H9 (cell line): ENCODE measurements around the gene MRTO4. TPM values are rescaled to one million over a fixed set of nuclear protein-coding genes. Genes with fewer than 3 reads are reported as not detected.

Experiments
- DNase-seq: peaks from one replicate; pipeline ENCODE4 v3.0.0-alpha.2; 2017
- H2AFZ ChIP-seq: one replicate; pipeline ENCODE4 v1.6.1; 2013; ENCODE audit warnings: mild to moderate bottlenecking, low read length, control low read depth, moderate library complexity
- H2AK5ac ChIP-seq: 2 replicates; pipeline ENCODE4 v1.6.1; 2013; ENCODE audit warnings: low read length, control low read depth, mixed read lengths; ENCODE audit not compliant: insufficient read length
- H2BK120ac ChIP-seq: one replicate; pipeline ENCODE4 v1.6.1; 2013; ENCODE audit warnings: low read depth, mild to moderate bottlenecking, low read length, control low read depth, inconsistent platforms; ENCODE audit not compliant: poor library complexity, severe bottlenecking
- H2BK12ac ChIP-seq: 2 replicates; pipeline ENCODE4 v1.6.1; 2013; ENCODE audit warnings: low read length, control low read depth, mixed read lengths, low read depth; ENCODE audit not compliant: insufficient read length
- H2BK15ac ChIP-seq: 2 replicates; pipeline ENCODE4 v1.6.1; 2013; ENCODE audit warnings: low read depth, low read length, control low read depth
- H2BK20ac ChIP-seq: one replicate; pipeline ENCODE4 v1.6.1; 2013; ENCODE audit warnings: low read depth, mild to moderate bottlenecking, low read length, control low read depth, inconsistent platforms; ENCODE audit not compliant: poor library complexity, severe bottlenecking
- H2BK5ac ChIP-seq: 2 replicates; pipeline ENCODE4 v1.6.1; 2013; ENCODE audit warnings: low read length, control low read depth, mixed read lengths; ENCODE audit not compliant: insufficient read length
- H3K14ac ChIP-seq: 2 replicates; pipeline ENCODE4 v1.6.1; 2013; ENCODE audit warnings: low read length, control low read depth; ENCODE audit not compliant: insufficient read depth
- H3K18ac ChIP-seq: 2 replicates; pipeline ENCODE4 v1.6.1; 2013; ENCODE audit warnings: low read depth, mild to moderate bottlenecking, mixed read lengths, low read length, control low read depth; ENCODE audit not compliant: insufficient read length
- H3K23ac ChIP-seq: 2 replicates; pipeline ENCODE4 v1.6.1; 2013; ENCODE audit warnings: low read length, control low read depth, mixed read lengths, low read depth; ENCODE audit not compliant: insufficient read length
- H3K23me2 ChIP-seq: 2 replicates; pipeline ENCODE4 v1.6.1; 2013; ENCODE audit warnings: low read depth, mild to moderate bottlenecking, mixed read lengths, low read length, control low read depth; ENCODE audit not compliant: insufficient read length, poor library complexity, severe bottlenecking
- H3K27ac ChIP-seq: 2 replicates; pipeline ENCODE4 v1.5.1; 2013; ENCODE audit warnings: low read length, control low read depth, mixed read lengths, low read depth; ENCODE audit not compliant: insufficient read length
- H3K27me3 ChIP-seq: 2 replicates; pipeline ENCODE4 v1.6.1; 2013; ENCODE audit warnings: low read length, control low read depth, inconsistent platforms; ENCODE audit not compliant: insufficient read depth
- H3K4ac ChIP-seq: 2 replicates; pipeline ENCODE4 v1.6.1; 2013; ENCODE audit warnings: low read depth, mild to moderate bottlenecking, control low read depth, inconsistent platforms, low read length, moderate library complexity
- H3K4me1 ChIP-seq: 2 replicates; pipeline ENCODE4 v1.6.1; 2013; ENCODE audit warnings: low read length, control low read depth, inconsistent platforms; ENCODE audit not compliant: insufficient read depth
- H3K4me2 ChIP-seq: 2 replicates; pipeline ENCODE4 v1.6.1; 2013; ENCODE audit warnings: low read length, control low read depth, mixed read lengths; ENCODE audit not compliant: insufficient read length, insufficient read depth
- H3K56ac ChIP-seq: 2 replicates; pipeline ENCODE4 v1.6.1; 2013; ENCODE audit warnings: low read depth, mild to moderate bottlenecking, mixed read lengths, low read length, control low read depth; ENCODE audit not compliant: insufficient read length
- H3K79me1 ChIP-seq: 2 replicates; pipeline ENCODE4 v1.6.1; 2013; ENCODE audit warnings: low read depth, mild to moderate bottlenecking, moderate library complexity, low read length, control low read depth, inconsistent platforms; ENCODE audit not compliant: insufficient read depth, poor library complexity, severe bottlenecking
- H3K79me2 ChIP-seq: 2 replicates; pipeline ENCODE4 v1.6.1; 2013; ENCODE audit warnings: low read length, control low read depth, inconsistent platforms; ENCODE audit not compliant: insufficient read depth
- H3K9ac ChIP-seq: 2 replicates; pipeline ENCODE4 v1.6.1; 2013; ENCODE audit warnings: low read length, control low read depth, mixed read lengths; ENCODE audit not compliant: insufficient read length; ENCODE audit errors: extremely low read depth
- H3K9me3 ChIP-seq: one replicate; pipeline ENCODE4 v1.6.1; 2013; ENCODE audit warnings: low read depth, low read length, inconsistent platforms; ENCODE audit not compliant: control insufficient read depth
- H3T11ph ChIP-seq: one replicate; pipeline ENCODE4 v1.6.1; 2013; ENCODE audit warnings: mild to moderate bottlenecking, low read length, control low read depth, inconsistent platforms
- H4K20me1 ChIP-seq: one replicate; pipeline ENCODE4 v1.6.1; 2013; ENCODE audit not compliant: control insufficient read depth, insufficient read length, insufficient read depth
- H4K5ac ChIP-seq: 2 replicates; pipeline ENCODE4 v1.6.1; 2013; ENCODE audit warnings: low read depth, mild to moderate bottlenecking, mixed read lengths, low read length, control low read depth; ENCODE audit not compliant: insufficient read length
- H4K8ac ChIP-seq: replicated peaks from 2 replicates; pipeline ENCODE4 v1.6.1; 2013; ENCODE audit warnings: low read length, control low read depth, mixed read lengths, low read depth; ENCODE audit not compliant: insufficient read length
- H4K91ac ChIP-seq: 2 replicates; pipeline ENCODE4 v1.6.1; 2013; ENCODE audit warnings: low read depth, mild to moderate bottlenecking, moderate library complexity, mixed read lengths, low read length, control low read depth; ENCODE audit not compliant: insufficient read length
- H3K27ac Mint-ChIP-seq, 3 experiments: 2 replicates in 2 of 3; 3 replicates in 1 of 3; pipeline ENCODE4 v1.8.0; 2020 to 2021; ENCODE audit warnings: mixed read lengths in 3 of 3, mild to moderate bottlenecking in 1 of 3, moderate library complexity in 1 of 3
- H3K27me3 Mint-ChIP-seq: 2 replicates; pipeline ENCODE4 v1.8.0; 2021; ENCODE audit warnings: low read depth, mild to moderate bottlenecking, moderate library complexity, mixed read lengths
- H3K36me3 Mint-ChIP-seq, 3 experiments: 2 replicates in 2 of 3; 3 replicates in 1 of 3; pipeline ENCODE4 v1.8.0; 2020 to 2021; ENCODE audit warnings: low read depth in 3 of 3, mixed read lengths in 3 of 3; ENCODE audit not compliant: insufficient read depth in 1 of 3
- H3K4me1 Mint-ChIP-seq, 2 experiments: 2 replicates each; pipeline ENCODE4 v1.8.0; 2020; ENCODE audit warnings: mixed read lengths in 2 of 2
- H3K4me3 Mint-ChIP-seq, 2 experiments: 2 replicates in 1 of 2; 3 replicates in 1 of 2; pipeline ENCODE4 v1.8.0; 2020 to 2021; ENCODE audit warnings: mild to moderate bottlenecking in 2 of 2, mixed read lengths in 2 of 2, moderate library complexity in 1 of 2
- H3K9me3 Mint-ChIP-seq, 2 experiments: 2 replicates in 1 of 2; 3 replicates in 1 of 2; pipeline ENCODE4 v1.8.0; 2020; ENCODE audit warnings: mild to moderate bottlenecking in 2 of 2, mixed read lengths in 2 of 2, moderate library complexity in 1 of 2
- WGBS: extraction: QIAGEN DNeasy Blood & Tissue Kit; methylation state at CpG from one replicate; pipeline ENCODE4 v1.1.7; 2013; ENCODE audit warnings: missing lambda C conversion rate, low lambda C conversion rate, mixed read lengths; ENCODE audit not compliant: insufficient read length; ENCODE audit errors: extremely low coverage; 5-methylcytosine and 5-hydroxymethylcytosine counted together
- total RNA-seq: library from RNA; stranded (reverse); gene quantifications from 2 replicates; pipeline ENCODE4 v1.2.1, GENCODE V29; 2021
- TF ChIP-seq, protein P1 (sequence below): fragments of 200-600 bp; sonication (generic); conservative IDR thresholded peaks from 3 replicates; pipeline ENCODE4 v1.8.0; 2021; ENCODE audit warnings: antibody characterized with exemption, mild to moderate bottlenecking

Gene MRTO4
- total RNA-seq, 1 experiment from 2014 or later = 78.3 TPM

DNA sequence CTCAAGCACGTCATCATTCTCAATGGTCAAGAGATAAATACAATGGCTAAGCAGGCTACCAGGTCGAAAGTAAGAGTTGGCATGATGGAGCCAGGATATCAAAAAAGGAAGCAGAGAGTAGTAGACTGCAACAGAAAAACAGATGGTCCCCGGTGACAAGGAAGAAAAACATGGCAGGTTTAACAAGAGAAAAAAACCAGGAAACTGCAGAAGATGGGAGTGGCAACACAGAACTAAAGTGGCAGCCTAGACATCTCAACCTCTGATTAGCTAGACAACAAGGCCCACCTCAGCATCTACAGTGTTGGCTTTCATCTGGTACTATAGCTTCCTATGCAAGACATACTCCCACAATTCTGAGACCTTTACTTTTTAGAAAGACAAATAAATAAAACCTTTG lies 44.7 kb upstream of the MRTO4 start:
- H3K27ac ChIP-seq = no peak overlapping the region

More for the DNA sequence above, 44.7 kb upstream of the MRTO4 start:
- H3K4me2 ChIP-seq = no peak overlapping the region
- Mint-ChIP-seq H3K4me3 (no peak overlapping the region), H3K36me3 (peaks cover 0 to 1% (median 0%) of the 10 kb centered on the region in 3 experiments; a peak in 1 of 7 replicates), H3K4me1 (peaks cover 21 to 27% of the 10 kb centered on the region in 2 experiments), H3K27ac (no peak overlapping the region), H3K27me3 (no peaks in the 10 kb centered on the region), H3K9me3 (no peaks in the 10 kb centered on the region)
- no peak overlapping the region for H3K18ac ChIP-seq
- no peak overlapping the region for H2BK15ac ChIP-seq
- no peaks in the 10 kb centered on the region; the same call in 1 of the 2 replicates for H3K4me1 ChIP-seq
- H3K23ac ChIP-seq = no peak overlapping the region
- H3K14ac ChIP-seq = no peak overlapping the region
- peaks cover 62% of the 10 kb centered on the region for H3K79me2 ChIP-seq
- DNase-seq = no peak
- no peak overlapping the region for H3T11ph ChIP-seq
- H2BK20ac ChIP-seq = no peak overlapping the region
- no peak overlapping the region for H3K9ac ChIP-seq
- no peak overlapping the region for H2AK5ac ChIP-seq
- H2BK12ac ChIP-seq = no peak overlapping the region
- no peaks in the 10 kb centered on the region for H3K9me3 ChIP-seq
- TF ChIP-seq, protein P1, sequence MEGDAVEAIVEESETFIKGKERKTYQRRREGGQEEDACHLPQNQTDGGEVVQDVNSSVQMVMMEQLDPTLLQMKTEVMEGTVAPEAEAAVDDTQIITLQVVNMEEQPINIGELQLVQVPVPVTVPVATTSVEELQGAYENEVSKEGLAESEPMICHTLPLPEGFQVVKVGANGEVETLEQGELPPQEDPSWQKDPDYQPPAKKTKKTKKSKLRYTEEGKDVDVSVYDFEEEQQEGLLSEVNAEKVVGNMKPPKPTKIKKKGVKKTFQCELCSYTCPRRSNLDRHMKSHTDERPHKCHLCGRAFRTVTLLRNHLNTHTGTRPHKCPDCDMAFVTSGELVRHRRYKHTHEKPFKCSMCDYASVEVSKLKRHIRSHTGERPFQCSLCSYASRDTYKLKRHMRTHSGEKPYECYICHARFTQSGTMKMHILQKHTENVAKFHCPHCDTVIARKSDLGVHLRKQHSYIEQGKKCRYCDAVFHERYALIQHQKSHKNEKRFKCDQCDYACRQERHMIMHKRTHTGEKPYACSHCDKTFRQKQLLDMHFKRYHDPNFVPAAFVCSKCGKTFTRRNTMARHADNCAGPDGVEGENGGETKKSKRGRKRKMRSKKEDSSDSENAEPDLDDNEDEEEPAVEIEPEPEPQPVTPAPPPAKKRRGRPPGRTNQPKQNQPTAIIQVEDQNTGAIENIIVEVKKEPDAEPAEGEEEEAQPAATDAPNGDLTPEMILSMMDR = no peak
- WGBS = no CpG with 5 or more reads among the region's 3 CpGs
- no peak overlapping the region for H2BK5ac ChIP-seq
- H2BK120ac ChIP-seq = no peak overlapping the region
- no peaks in the 10 kb centered on the region for H4K20me1 ChIP-seq
- H4K8ac ChIP-seq = no peak overlapping the region
- H2AFZ ChIP-seq = no peak overlapping the region
- no peak overlapping the region for H4K5ac ChIP-seq
- peaks cover 11% of the 10 kb centered on the region for H3K23me2 ChIP-seq
- H4K91ac ChIP-seq = no peak overlapping the region
- H3K4ac ChIP-seq = no peak overlapping the region
- no peak overlapping the region for H3K56ac ChIP-seq
- no peaks in the 10 kb centered on the region for H3K27me3 ChIP-seq
- H3K79me1 ChIP-seq = peaks cover 14% of the 10 kb centered on the region
